PC-9 (cell line): ENCODE data around the gene MVB12B. TPM values are rescaled to one million over a fixed set of nuclear protein-coding genes. Genes with fewer than 3 reads are reported as not detected.

Experiments used
- BruUV-seq: library from RNA; stranded (reverse); fragments of 400-500 nt; replicated peaks from 2 replicates; lab custom pipeline; 2021; lab: Mats Ljungman, UMichigan
- CTCF ChIA-PET: fragments of 300-600 bp; sonication (Branson Sonifier 250); formaldehyde crosslinking; loops from one replicate; lab custom pipeline; 2022; ENCODE audit warnings: antibody characterized with exemption; lab: Charles Lee
- POLR2A ChIA-PET: fragments of 300-600 bp; sonication (Branson Sonifier 250); formaldehyde crosslinking; loops from one replicate; lab custom pipeline; 2022; ENCODE audit warnings: antibody characterized with exemption; ENCODE audit not compliant: unreplicated experiment; lab: Charles Lee
- DNase-seq, 2 experiments: peaks; one replicate each; pipeline versions ENCODE4 v3.0.0 to v3.0.0-alpha.2; 2015 to 2022; ENCODE audit warnings: mixed read lengths in 1 of 2
- H2AFZ ChIP-seq: fragments of 200-600 bp; sonication (generic); 2 replicates; pipeline ENCODE4 v1.8.1; 2017; ENCODE audit warnings: antibody characterized with exemption
- H3F3A ChIP-seq: fragments of 200-600 bp; sonication (generic); 2 replicates; pipeline ENCODE4 v1.8.1; 2017; ENCODE audit warnings: antibody characterized with exemption, mild to moderate bottlenecking, low read depth; ENCODE audit not compliant: insufficient read depth
- H3K27ac ChIP-seq: fragments of 200-600 bp; sonication (generic); 2 replicates; pipeline ENCODE4 v1.6.1; 2016; ENCODE audit warnings: mixed run types
- H3K27me3 ChIP-seq: fragments of 200-600 bp; sonication (generic); 2 replicates; pipeline ENCODE4 v1.6.1; 2016; ENCODE audit warnings: low read depth, mixed run types; ENCODE audit not compliant: insufficient read depth
- H3K36me3 ChIP-seq: fragments of 200-600 bp; sonication (generic); 2 replicates; pipeline ENCODE4 v1.6.1; 2016; ENCODE audit warnings: low read depth, mixed run types
- H3K4me1 ChIP-seq: fragments of 200-600 bp; sonication (generic); replicated peaks from 2 replicates; pipeline ENCODE4 v1.6.1; 2016; ENCODE audit warnings: mixed run types; ENCODE audit not compliant: insufficient read depth
- H3K4me2 ChIP-seq: fragments of 200-600 bp; sonication (generic); 2 replicates; pipeline ENCODE4 v1.6.1; 2017; ENCODE audit warnings: mixed run types
- H3K4me3 ChIP-seq: fragments of 200-600 bp; sonication (generic); 2 replicates; pipeline ENCODE4 v1.6.1; 2016; ENCODE audit warnings: mixed run types
- H3K79me2 ChIP-seq: fragments of 200-600 bp; sonication (generic); 2 replicates; pipeline ENCODE4 v1.6.1; 2017; ENCODE audit warnings: low read depth, mixed run types
- H3K9me2 ChIP-seq: fragments of 200-600 bp; sonication (generic); 2 replicates; pipeline ENCODE4 v1.8.1; 2017; ENCODE audit warnings: mild to moderate bottlenecking; ENCODE audit not compliant: insufficient read depth
- H3K9me3 ChIP-seq: fragments of 200-600 bp; sonication (generic); 2 replicates; pipeline ENCODE4 v1.8.1; 2016; ENCODE audit warnings: low read depth; ENCODE audit not compliant: insufficient read depth
- H4K20me1 ChIP-seq: fragments of 200-600 bp; sonication (generic); 2 replicates; pipeline ENCODE4 v1.8.1; 2017; ENCODE audit not compliant: insufficient read depth
- CTCF ChIP-seq: fragments of 200-600 bp; sonication (generic); conservative IDR thresholded peaks from 2 replicates; pipeline ENCODE4 v1.6.1; 2017; ENCODE audit warnings: mixed run types, antibody characterized with exemption, mild to moderate bottlenecking, moderate library complexity
- EZH2 ChIP-seq: fragments of 200-600 bp; sonication (generic); IDR thresholded peaks from 2 replicates; pipeline ENCODE4 v1.8.0; 2017; ENCODE audit warnings: antibody characterized with exemption, low read depth
- intact Hi-C: fragments of 100-400 bp; cut with micrococcal nuclease; formaldehyde crosslinking; loops from one replicate; pipeline ENCODE4 v1.10.0; 2022; ENCODE audit not compliant: unreplicated experiment
- total RNA-seq: library from RNA; stranded (reverse); gene quantifications from 2 replicates; pipeline ENCODE4 v1.2.3, GENCODE V29; 2021

Gene MVB12B
- total RNA-seq, 1 experiment from 2014 or later, result 8.8 TPM

- Histone ChIP-seq H3F3A (no peaks in the 10 kb centered on the region), H3K79me2 (no peaks in the 10 kb centered on the region), H3K9me3 (no peaks in the 10 kb centered on the region), H3K9me2 (no peaks in the 10 kb centered on the region), H3K27me3 (no peaks in the 10 kb centered on the region), H3K4me3 (no peak overlapping the region), H4K20me1 (no peaks in the 10 kb centered on the region), H3K36me3 (no peaks in the 10 kb centered on the region), H2AFZ (no peak overlapping the region), H3K27ac (no peak overlapping the region), H3K4me1 (no peaks in the 10 kb centered on the region), H3K4me2 (no peak overlapping the region)
- intact Hi-C loops, result no loop called here
- ChIA-PET CTCF (no interaction called here), POLR2A (no interaction called here)
- no TSS peak for BruUV-seq
- no peak for DNase-seq
- TF ChIP-seq CTCF (no peak), EZH2 (no peak)
Measured at GRCh38 chr9:126379661-126380360, 53.2 kb downstream of the MVB12B start.

- Histone ChIP-seq H3F3A (no peaks in the 10 kb centered on the region), H4K20me1 (no peaks in the 10 kb centered on the region), H3K9me2 (no peaks in the 10 kb centered on the region), H3K4me1 (no peaks in the 10 kb centered on the region), H3K27me3 (no peaks in the 10 kb centered on the region), H2AFZ (no peak overlapping the region), H3K4me2 (no peak overlapping the region), H3K4me3 (no peak overlapping the region), H3K9me3 (no peaks in the 10 kb centered on the region), H3K27ac (no peak overlapping the region), H3K36me3 (no peaks in the 10 kb centered on the region), H3K79me2 (no peaks in the 10 kb centered on the region)
- no peak for DNase-seq
- no TSS peak for BruUV-seq
- intact Hi-C loops, result no loop called here
- POLR2A ChIA-PET, result interaction anchor here (0.7 kb wide), 1 partner anchor 12 kb away, joined by 4 read pairs; no protein-coding TSS in a partner anchor
- CTCF ChIA-PET, result no interaction called here
- TF ChIP-seq EZH2 (no peak), CTCF (no peak)
Measured at GRCh38 chr9:126380447-126380846, 53.8 kb downstream of the MVB12B start.

GRCh38 chr9:126381195-126381594 lies 54.6 kb downstream of the MVB12B start:
- Histone ChIP-seq H3K4me2 (no peak overlapping the region), H3K4me3 (no peak overlapping the region), H2AFZ (no peak overlapping the region), H3K36me3 (no peaks in the 10 kb centered on the region), H3K27me3 (no peaks in the 10 kb centered on the region), H3F3A (no peaks in the 10 kb centered on the region), H3K79me2 (no peaks in the 10 kb centered on the region), H3K9me3 (no peaks in the 10 kb centered on the region), H4K20me1 (no peaks in the 10 kb centered on the region), H3K4me1 (no peaks in the 10 kb centered on the region), H3K9me2 (no peaks in the 10 kb centered on the region), H3K27ac (no peak overlapping the region)
- TF ChIP-seq CTCF (no peak), EZH2 (no peak)
- POLR2A ChIA-PET, result interaction anchor here (0.7 kb wide), 1 partner anchor 11 kb away, joined by 4 read pairs; no protein-coding TSS in a partner anchor
- intact Hi-C loops, result no loop called here
- CTCF ChIA-PET, result no interaction called here
- no peak for DNase-seq
- no TSS peak for BruUV-seq
